Left hindlimb (tissue), 1 donor: ENCODE results near the gene STYXL1.
"Not testable (repeated sequence)": the region's sequence is repeated elsewhere in the genome, so short reads cannot be mapped to it uniquely, and the experiment has no call there.

Experiments
- DNase-seq: peaks from one replicate; pipeline ENCODE4 v3.0.0-alpha.2; 2018

The STYXL1 gene

GRCh38 chr7:76065016-76065612, 17.3 kb upstream of the STYXL1 start:
- no peak for DNase-seq

- DNase-seq, result no peak
Measured at GRCh38 chr7:76064208-76064970, 16.6 kb upstream of the STYXL1 start.

- no peak for DNase-seq
Measured at GRCh38 chr7:76063525-76063924, 15.7 kb upstream of the STYXL1 start.

- DNase-seq, result no peak
Measured at GRCh38 chr7:76063114-76063513, 15.3 kb upstream of the STYXL1 start.

GRCh38 chr7:76062254-76062653, 14.5 kb upstream of the STYXL1 start:
- DNase-seq, result no peak

GRCh38 chr7:76060842-76061241, 13.0 kb upstream of the STYXL1 start:
- DNase-seq, result no peak

- DNase-seq, result not testable (repeated sequence)
Measured at GRCh38 chr7:76058745-76059144, 10.9 kb upstream of the STYXL1 start.

- no peak for DNase-seq
Measured at GRCh38 chr7:76057813-76058145, 10.0 kb upstream of the STYXL1 start.

GRCh38 chr7:76057103-76057812, 9.5 kb upstream of the STYXL1 start:
- no peak for DNase-seq

- DNase-seq, result no peak
Measured at GRCh38 chr7:76056241-76056640, 8.4 kb upstream of the STYXL1 start.

GRCh38 chr7:76054123-76055120, 6.6 kb upstream of the STYXL1 start:
- DNase-seq, result no peak

- no peak for DNase-seq
Measured at GRCh38 chr7:76053461-76053860, 5.7 kb upstream of the STYXL1 start.

GRCh38 chr7:76052681-76053080, 4.9 kb upstream of the STYXL1 start:
- not testable (repeated sequence) for DNase-seq

GRCh38 chr7:76051840-76052239, 4.0 kb upstream of the STYXL1 start:
- DNase-seq, result no peak

GRCh38 chr7:76050545-76050944, 2.7 kb upstream of the STYXL1 start:
- DNase-seq, result no peak

- DNase-seq, result no peak
Measured at GRCh38 chr7:76049295-76049694, 1.5 kb upstream of the STYXL1 start.

- no peak for DNase-seq
Measured at GRCh38 chr7:76048668-76048988, 828 bp upstream of the STYXL1 start.

GRCh38 chr7:76047305-76047810, 442 bp downstream of the STYXL1 start:
- DNase-seq, result no peak

- no peak for DNase-seq
Measured at GRCh38 chr7:76044375-76044865, 3.4 kb downstream of the STYXL1 start.

GRCh38 chr7:76040126-76040525, 7.7 kb downstream of the STYXL1 start:
- no peak for DNase-seq

GRCh38 chr7:76037310-76037709, 10.5 kb downstream of the STYXL1 start:
- DNase-seq, result no peak

- no peak for DNase-seq
Measured at GRCh38 chr7:76031964-76032363, 15.8 kb downstream of the STYXL1 start.

GRCh38 chr7:76029682-76030081, 18.1 kb downstream of the STYXL1 start:
- not testable (repeated sequence) for DNase-seq
